GM13977 (cell line): ENCODE measurements around the gene CAMK2A.

ENCODE experiments used
- DNase-seq: peaks from one replicate; pipeline ENCODE4 v3.0.0; 2012; ENCODE audit warnings: low spot score
- CTCF ChIP-seq: IDR thresholded peaks from 2 replicates; pipeline ENCODE4 v1.5.1; 2012; ENCODE audit warnings: mild to moderate bottlenecking, control low read depth; ENCODE audit not compliant: insufficient read depth; ENCODE audit errors: extremely low read depth, missing control alignments
- in situ Hi-C: fragments of 300-500 bp; cut with MboI; formaldehyde crosslinking; loops from one replicate; pipeline ENCODE4 v1.12.0; 2022; ENCODE audit warnings: low sequenced_read_pairs, low pct_unique_long_range_greater_than_20kb, mixed read lengths, inconsistent platforms; ENCODE audit not compliant: unreplicated experiment

Gene CAMK2A

GRCh38 chr5:150293091-150293941 is 3.7 kb upstream of the CAMK2A start:
- DNase-seq = no peak
- in situ Hi-C loops = no loop called here
- no peak for TF ChIP-seq CTCF

- no peak for DNase-seq
- in situ Hi-C loops = no loop called here
- TF ChIP-seq CTCF = no peak
Observed at GRCh38 chr5:150291388-150292385, 2.1 kb upstream of the CAMK2A start.

DNA sequence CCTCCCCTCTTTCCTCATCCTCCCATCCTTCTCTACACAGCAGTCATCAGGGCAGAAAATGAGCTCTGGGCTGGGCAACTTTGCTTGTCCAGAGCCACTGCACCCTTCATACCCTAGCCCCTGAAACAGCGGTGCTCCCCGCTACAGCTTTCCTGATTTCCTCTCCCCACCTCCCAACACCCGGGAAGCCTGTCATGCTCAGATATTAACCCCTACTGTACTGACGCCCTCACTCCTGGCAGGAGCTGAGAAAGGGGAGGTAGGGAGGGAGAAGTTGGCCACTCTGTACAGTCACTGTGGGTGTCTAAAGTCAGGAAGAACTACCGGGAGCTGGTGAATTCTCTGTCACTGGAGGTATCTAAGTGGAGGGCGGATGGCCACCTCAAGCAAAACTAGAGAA is 782 bp downstream of the CAMK2A start:
- TF ChIP-seq CTCF = no peak
- in situ Hi-C loops = no loop called here
- DNase-seq = no peak

- in situ Hi-C loops = no loop called here
- no peak for TF ChIP-seq CTCF
- DNase-seq = no peak
Observed at GRCh38 chr5:150288361-150288760, 1.2 kb downstream of the CAMK2A start.

- TF ChIP-seq CTCF = no peak
- in situ Hi-C loops = no loop called here
- DNase-seq = no peak
Observed at GRCh38 chr5:150286820-150287219, 2.8 kb downstream of the CAMK2A start.

GRCh38 chr5:150285114-150285513 is 4.5 kb downstream of the CAMK2A start:
- TF ChIP-seq CTCF = no peak
- DNase-seq = no peak
- in situ Hi-C loops = no loop called here
